Measurements from ENCODE around the gene GABRB1.
"Not testable (repeated sequence)": the region's sequence is repeated elsewhere in the genome, so short reads cannot be mapped to it uniquely, and the experiment has no call there.

Gene GABRB1

GRCh38 chr4:47215759-47216158 lies 184.4 kb downstream of the GABRB1 start:
- DNase-seq = no peak

GRCh38 chr4:47217291-47217690 lies 185.9 kb downstream of the GABRB1 start:
- no peak for DNase-seq

- no peak for DNase-seq
Observed at GRCh38 chr4:47217884-47218283, 186.5 kb downstream of the GABRB1 start.

GRCh38 chr4:47218631-47219030 lies 187.3 kb downstream of the GABRB1 start:
- DNase-seq = no peak

- no peak for DNase-seq
Observed at GRCh38 chr4:47219586-47219985, 188.2 kb downstream of the GABRB1 start.

GRCh38 chr4:47221721-47222120 lies 190.4 kb downstream of the GABRB1 start:
- DNase-seq = no peak

GRCh38 chr4:47222276-47222675 lies 190.9 kb downstream of the GABRB1 start:
- DNase-seq = no peak

- no peak for DNase-seq
Observed at GRCh38 chr4:47224361-47224760, 193.0 kb downstream of the GABRB1 start.

GRCh38 chr4:47235721-47236120 lies 204.4 kb downstream of the GABRB1 start:
- no peak for DNase-seq

GRCh38 chr4:47238667-47239066 lies 207.3 kb downstream of the GABRB1 start:
- no peak for DNase-seq

- DNase-seq = no peak
Observed at GRCh38 chr4:47239649-47240048, 208.3 kb downstream of the GABRB1 start.

- DNase-seq = no peak
Observed at GRCh38 chr4:47251348-47252135, 220.2 kb downstream of the GABRB1 start.

GRCh38 chr4:47263721-47264120 lies 232.4 kb downstream of the GABRB1 start:
- DNase-seq = no peak

GRCh38 chr4:47270201-47270888 lies 239.0 kb downstream of the GABRB1 start:
- DNase-seq = no peak

GRCh38 chr4:47271291-47271690 lies 239.9 kb downstream of the GABRB1 start:
- DNase-seq = no peak

GRCh38 chr4:47274901-47275300 lies 243.5 kb downstream of the GABRB1 start:
- DNase-seq = no peak

- no peak for DNase-seq
Observed at GRCh38 chr4:47275595-47275994, 244.2 kb downstream of the GABRB1 start.

- DNase-seq = no peak
Observed at GRCh38 chr4:47278631-47279030, 247.3 kb downstream of the GABRB1 start.

GRCh38 chr4:47287735-47288134 lies 256.4 kb downstream of the GABRB1 start:
- DNase-seq = no peak

GRCh38 chr4:47289805-47290204 lies 258.4 kb downstream of the GABRB1 start:
- DNase-seq = no peak

GRCh38 chr4:47290873-47291272 lies 259.5 kb downstream of the GABRB1 start:
- DNase-seq = not testable (repeated sequence)

- DNase-seq = no peak
Observed at GRCh38 chr4:47309165-47309564, 277.8 kb downstream of the GABRB1 start.

- DNase-seq = no peak
Observed at GRCh38 chr4:47312170-47312569, 280.8 kb downstream of the GABRB1 start.

GRCh38 chr4:47313384-47313783 lies 282.0 kb downstream of the GABRB1 start:
- no peak for DNase-seq

- DNase-seq = no peak
Observed at GRCh38 chr4:47315346-47315745, 284.0 kb downstream of the GABRB1 start.
